Forelimb muscle (tissue), 1 donor: Measurements from ENCODE around the gene GRAMD1A. TPM values are rescaled to one million over a fixed set of nuclear protein-coding genes. Genes with fewer than 3 reads are reported as not detected.

Experiments used
- DNase-seq: peaks from one replicate; pipeline ENCODE4 v3.0.0-alpha.2; 2013; ENCODE audit warnings: low read depth
- polyA plus RNA-seq: library from polyadenylated mRNA; unstranded; fragments of 120-200 nt; gene quantifications from one replicate; pipeline ENCODE4 v1.2.1, GENCODE V29; 2013; ENCODE audit not compliant: insufficient read length

The GRAMD1A gene
- polyA plus RNA-seq, 1 donor: 41.0 TPM

- no peak for DNase-seq
These were observed 52.6 kb downstream of the GRAMD1A start for GRCh38 chr19:35052599-35053190.

GRCh38 chr19:35053667-35054293, 53.7 kb downstream of the GRAMD1A start:
- no peak for DNase-seq

GRCh38 chr19:35054626-35055025, 54.5 kb downstream of the GRAMD1A start:
- no peak for DNase-seq

- no peak for DNase-seq
These were observed 55.6 kb downstream of the GRAMD1A start for GRCh38 chr19:35055715-35056179.

- DNase-seq: no peak
These were observed 56.5 kb downstream of the GRAMD1A start for GRCh38 chr19:35056513-35057063.

- DNase-seq: no peak
These were observed 58.2 kb downstream of the GRAMD1A start for GRCh38 chr19:35058370-35058769.

- DNase-seq: no peak
These were observed 59.1 kb downstream of the GRAMD1A start for GRCh38 chr19:35059006-35059798.

GRCh38 chr19:35059799-35060091, 59.6 kb downstream of the GRAMD1A start:
- DNase-seq: no peak

GRCh38 chr19:35060160-35060855, 60.2 kb downstream of the GRAMD1A start:
- no peak for DNase-seq

GRCh38 chr19:35061583-35062373, 61.7 kb downstream of the GRAMD1A start:
- DNase-seq: no peak

- no peak for DNase-seq
These were observed 62.8 kb downstream of the GRAMD1A start for GRCh38 chr19:35062942-35063341.

- no peak for DNase-seq
These were observed 64.1 kb downstream of the GRAMD1A start for GRCh38 chr19:35063940-35064818.

GRCh38 chr19:35065574-35065973, 65.5 kb downstream of the GRAMD1A start:
- DNase-seq: no peak

- DNase-seq: no peak
These were observed 66.0 kb downstream of the GRAMD1A start for GRCh38 chr19:35066121-35066520.

- DNase-seq: no peak
These were observed 66.8 kb downstream of the GRAMD1A start for GRCh38 chr19:35066691-35067563.

- DNase-seq: no peak
These were observed 69.0 kb downstream of the GRAMD1A start for GRCh38 chr19:35068941-35069634.

- DNase-seq: no peak
These were observed 69.6 kb downstream of the GRAMD1A start for GRCh38 chr19:35069696-35070095.

- DNase-seq: no peak
These were observed 70.3 kb downstream of the GRAMD1A start for GRCh38 chr19:35070471-35070870.

- DNase-seq: no peak
These were observed 73.4 kb downstream of the GRAMD1A start for GRCh38 chr19:35073516-35073915.
